Measurements from ENCODE around the gene CCDC68.

- TF ChIP-seq TAF1 (IDR thresholded peaks at IDR 0.05; ENCODE audit: borderline replicate concordance, insufficient read depth, low read length) (no peak), POLR2AphosphoS5 (IDR thresholded peaks at IDR 0.05; ENCODE audit: low read depth, low read length) (no peak)
- TF ChIP-seq, protein P1, sequence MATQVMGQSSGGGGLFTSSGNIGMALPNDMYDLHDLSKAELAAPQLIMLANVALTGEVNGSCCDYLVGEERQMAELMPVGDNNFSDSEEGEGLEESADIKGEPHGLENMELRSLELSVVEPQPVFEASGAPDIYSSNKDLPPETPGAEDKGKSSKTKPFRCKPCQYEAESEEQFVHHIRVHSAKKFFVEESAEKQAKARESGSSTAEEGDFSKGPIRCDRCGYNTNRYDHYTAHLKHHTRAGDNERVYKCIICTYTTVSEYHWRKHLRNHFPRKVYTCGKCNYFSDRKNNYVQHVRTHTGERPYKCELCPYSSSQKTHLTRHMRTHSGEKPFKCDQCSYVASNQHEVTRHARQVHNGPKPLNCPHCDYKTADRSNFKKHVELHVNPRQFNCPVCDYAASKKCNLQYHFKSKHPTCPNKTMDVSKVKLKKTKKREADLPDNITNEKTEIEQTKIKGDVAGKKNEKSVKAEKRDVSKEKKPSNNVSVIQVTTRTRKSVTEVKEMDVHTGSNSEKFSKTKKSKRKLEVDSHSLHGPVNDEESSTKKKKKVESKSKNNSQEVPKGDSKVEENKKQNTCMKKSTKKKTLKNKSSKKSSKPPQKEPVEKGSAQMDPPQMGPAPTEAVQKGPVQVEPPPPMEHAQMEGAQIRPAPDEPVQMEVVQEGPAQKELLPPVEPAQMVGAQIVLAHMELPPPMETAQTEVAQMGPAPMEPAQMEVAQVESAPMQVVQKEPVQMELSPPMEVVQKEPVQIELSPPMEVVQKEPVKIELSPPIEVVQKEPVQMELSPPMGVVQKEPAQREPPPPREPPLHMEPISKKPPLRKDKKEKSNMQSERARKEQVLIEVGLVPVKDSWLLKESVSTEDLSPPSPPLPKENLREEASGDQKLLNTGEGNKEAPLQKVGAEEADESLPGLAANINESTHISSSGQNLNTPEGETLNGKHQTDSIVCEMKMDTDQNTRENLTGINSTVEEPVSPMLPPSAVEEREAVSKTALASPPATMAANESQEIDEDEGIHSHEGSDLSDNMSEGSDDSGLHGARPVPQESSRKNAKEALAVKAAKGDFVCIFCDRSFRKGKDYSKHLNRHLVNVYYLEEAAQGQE (IDR thresholded peaks at IDR 0.05; ENCODE audit: insufficient read depth in 1 of 2, low read depth in 2 of 2, low read length in 2 of 2): no peak
Measured at GRCh38 chr18:54958704-54959625, at the start of gene CCDC68.

All from PFSK-1 (cell line).